Astrocyte (in vitro differentiated cells and primary cell): Measurements from ENCODE around the gene SMARCC2.

Experiments used
- EZH2 ChIP-seq: IDR thresholded peaks from 2 replicates; pipeline ENCODE4 v1.6.1; 2012; ENCODE audit warnings: mild to moderate bottlenecking, low read length, inconsistent platforms; ENCODE audit not compliant: insufficient read depth
- TF ChIP-seq, protein P1 (sequence below): IDR thresholded peaks from 2 replicates; pipeline ENCODE4 v1.5.1; 2011; ENCODE audit warnings: low read depth, mild to moderate bottlenecking, inconsistent platforms, low read length, moderate library complexity; ENCODE audit not compliant: insufficient read depth

- TF ChIP-seq, protein P1, sequence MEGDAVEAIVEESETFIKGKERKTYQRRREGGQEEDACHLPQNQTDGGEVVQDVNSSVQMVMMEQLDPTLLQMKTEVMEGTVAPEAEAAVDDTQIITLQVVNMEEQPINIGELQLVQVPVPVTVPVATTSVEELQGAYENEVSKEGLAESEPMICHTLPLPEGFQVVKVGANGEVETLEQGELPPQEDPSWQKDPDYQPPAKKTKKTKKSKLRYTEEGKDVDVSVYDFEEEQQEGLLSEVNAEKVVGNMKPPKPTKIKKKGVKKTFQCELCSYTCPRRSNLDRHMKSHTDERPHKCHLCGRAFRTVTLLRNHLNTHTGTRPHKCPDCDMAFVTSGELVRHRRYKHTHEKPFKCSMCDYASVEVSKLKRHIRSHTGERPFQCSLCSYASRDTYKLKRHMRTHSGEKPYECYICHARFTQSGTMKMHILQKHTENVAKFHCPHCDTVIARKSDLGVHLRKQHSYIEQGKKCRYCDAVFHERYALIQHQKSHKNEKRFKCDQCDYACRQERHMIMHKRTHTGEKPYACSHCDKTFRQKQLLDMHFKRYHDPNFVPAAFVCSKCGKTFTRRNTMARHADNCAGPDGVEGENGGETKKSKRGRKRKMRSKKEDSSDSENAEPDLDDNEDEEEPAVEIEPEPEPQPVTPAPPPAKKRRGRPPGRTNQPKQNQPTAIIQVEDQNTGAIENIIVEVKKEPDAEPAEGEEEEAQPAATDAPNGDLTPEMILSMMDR: no peak
- no peak for TF ChIP-seq EZH2
Observed at GRCh38 chr12:56129206-56129941, 59.9 kb downstream of the SMARCC2 start.
